ENCODE results near the gene SLC22A23.
A peak's percentile ranks its signal among the peaks of the same experiment; 100 is the strongest.

The SLC22A23 gene

GRCh38 chr6:3458706-3459421 is 2.0 kb upstream of the SLC22A23 start:
- TF ChIP-seq TAF1 (IDR thresholded peaks at IDR 0.05; ENCODE audit: low read depth), result no peak
- no peak for TF ChIP-seq FOXM1 (IDR thresholded peaks at IDR 0.05; ENCODE audit: borderline replicate concordance, low read depth)
- no peak for TF ChIP-seq CEBPB (IDR thresholded peaks at IDR 0.05)
- no peak for TF ChIP-seq TCF12 (IDR thresholded peaks at IDR 0.05; ENCODE audit: low read depth)
- no peak for TF ChIP-seq ZBTB7A (IDR thresholded peaks at IDR 0.05; ENCODE audit: low read depth)
- TF ChIP-seq EP300 (IDR thresholded peaks at IDR 0.05; ENCODE audit: borderline replicate concordance), result no peak
- TF ChIP-seq TEAD4 (IDR thresholded peaks at IDR 0.05), result no peak
- TF ChIP-seq YY1 (IDR thresholded peaks at IDR 0.05; ENCODE audit: low read depth), result no peak
- TF ChIP-seq CREB1 (IDR thresholded peaks at IDR 0.05; ENCODE audit: low read depth), result no peak
- TF ChIP-seq MAX (IDR thresholded peaks at IDR 0.05), result no peak
- no peak for TF ChIP-seq NFIC (IDR thresholded peaks at IDR 0.05)
- no peak for TF ChIP-seq REST (IDR thresholded peaks at IDR 0.05; ENCODE audit: low read depth)
- no peak for TF ChIP-seq USF1 (IDR thresholded peaks at IDR 0.05)
- no peak for TF ChIP-seq EGR1 (IDR thresholded peaks at IDR 0.05)
- TF ChIP-seq RAD21 (IDR thresholded peaks at IDR 0.05; ENCODE audit: low read depth), result no peak

GRCh38 chr6:3457710-3458602 is 1.1 kb upstream of the SLC22A23 start:
- TF ChIP-seq FOXM1 (IDR thresholded peaks at IDR 0.05; ENCODE audit: borderline replicate concordance, low read depth) (no peak), RAD21 (IDR thresholded peaks at IDR 0.05; ENCODE audit: low read depth) (no peak), MAX (IDR thresholded peaks at IDR 0.05) (0 out of 2 replicates have a peak, but pooled peaks have one; percentile 16), REST (IDR thresholded peaks at IDR 0.05; ENCODE audit: low read depth) (no peak), CREB1 (IDR thresholded peaks at IDR 0.05; ENCODE audit: low read depth) (no peak), ZBTB7A (IDR thresholded peaks at IDR 0.05; ENCODE audit: low read depth) (no peak)

GRCh38 chr6:3456395-3456897 is 404 bp downstream of the SLC22A23 start:
- TF ChIP-seq TCF12 (IDR thresholded peaks at IDR 0.05; ENCODE audit: low read depth) (no peak), FOXM1 (IDR thresholded peaks at IDR 0.05; ENCODE audit: borderline replicate concordance, low read depth) (no peak), MAX (IDR thresholded peaks at IDR 0.05) (no peak), RAD21 (IDR thresholded peaks at IDR 0.05; ENCODE audit: low read depth) (no peak), ZBTB7A (IDR thresholded peaks at IDR 0.05; ENCODE audit: low read depth) (no peak), CEBPB (IDR thresholded peaks at IDR 0.05) (no peak), YY1 (IDR thresholded peaks at IDR 0.05; ENCODE audit: low read depth) (no peak), EP300 (IDR thresholded peaks at IDR 0.05; ENCODE audit: borderline replicate concordance) (no peak), USF1 (IDR thresholded peaks at IDR 0.05) (no peak), TEAD4 (IDR thresholded peaks at IDR 0.05) (no peak)

GRCh38 chr6:3455569-3456394 is 1.1 kb downstream of the SLC22A23 start:
- TF ChIP-seq YY1 (IDR thresholded peaks at IDR 0.05; ENCODE audit: low read depth) (no peak), ZBTB7A (IDR thresholded peaks at IDR 0.05; ENCODE audit: low read depth) (0 out of 2 replicates have a peak, but pooled peaks have one; percentile 57)
